ENCODE measurements around the gene CCDC18. TPM values are rescaled to one million over a fixed set of nuclear protein-coding genes. Genes with fewer than 3 reads are reported as not detected.

Gene CCDC18
- total and polyA plus RNA-seq, 4 donors: 2.0 to 10.8 (median 4.9) TPM

DNA sequence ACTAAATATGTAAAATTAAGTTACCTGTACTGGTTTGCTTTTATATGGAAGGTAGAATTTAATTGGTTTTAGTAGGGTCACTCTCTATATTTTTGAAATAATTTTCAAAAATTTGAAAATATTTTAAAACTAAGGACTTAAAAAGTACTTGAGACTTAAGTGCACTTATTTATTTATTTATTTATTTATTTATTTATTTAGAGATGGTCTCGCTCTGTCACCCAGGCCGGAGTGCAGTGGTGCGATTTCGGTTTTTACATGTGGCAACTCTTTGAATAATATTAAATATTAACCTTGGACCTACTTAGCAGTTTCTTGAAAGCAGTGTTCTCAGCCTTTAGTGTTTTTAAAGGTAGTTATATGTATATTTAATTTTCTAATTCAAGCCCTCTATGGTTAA, 36.8 kb upstream of the CCDC18 start:
- 80 to 86% methylated on average over 4 of the region's 4 CpGs for WGBS, 2 donors
- Histone ChIP-seq H3K27ac (ENCODE audit: low read depth in 1 of 2, low read length in 1 of 2) (no peak overlapping the region), H3K9ac (ENCODE audit: insufficient read depth in 1 of 2, low read length in 2 of 2) (no peak overlapping the region), H3K9me3 (ENCODE audit: control insufficient read depth in 4 of 4, insufficient read depth in 3 of 4, low read length in 3 of 4) (no peaks in the 10 kb centered on the region), H3K4me1 (ENCODE audit: control insufficient read depth in 5 of 5, insufficient read depth in 5 of 5, low read length in 5 of 5) (no peaks in the 10 kb centered on the region), H3K36me3 (ENCODE audit: control insufficient read depth in 4 of 4, insufficient read depth in 4 of 4, low read length in 4 of 4) (peaks cover 0 to 10% (median 1%) of the 10 kb centered on the region in 4 donors), H3K27me3 (ENCODE audit: control insufficient read depth in 3 of 3, insufficient read depth in 3 of 3, low read length in 2 of 3) (no peaks in the 10 kb centered on the region), H3K4me3 (no peak overlapping the region)
- TF ChIP-seq CTCF (IDR thresholded peaks at IDR 0.05; ENCODE audit: control extremely low read depth, extremely low read depth): no peak
- DNase-seq (peak in 1 of 3 donors; percentile 4), ATAC-seq (ENCODE audit: insufficient read depth, low FRiP score) (no peak)

DNA sequence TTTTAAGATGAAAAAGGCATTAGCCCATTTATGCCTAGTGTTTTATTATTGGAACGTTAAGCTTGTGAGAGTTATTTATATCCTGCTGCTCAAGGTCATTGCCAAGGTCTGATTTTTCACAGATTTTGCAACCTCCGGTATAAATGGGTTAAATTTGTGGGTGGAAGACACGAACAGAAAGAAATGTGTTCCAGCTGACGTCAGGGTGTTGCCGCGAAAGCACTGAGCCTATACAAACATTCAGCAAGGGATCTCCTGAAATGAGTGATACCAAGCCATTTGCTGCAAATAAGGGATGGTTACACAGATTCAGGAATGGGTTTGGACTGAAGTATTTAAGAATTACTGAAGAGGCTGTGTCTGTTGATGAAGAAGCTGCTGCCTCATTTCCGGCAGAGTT, 32.5 kb upstream of the CCDC18 start:
- no peak for DNase-seq
- Histone ChIP-seq H3K36me3 (ENCODE audit: control insufficient read depth in 4 of 4, insufficient read depth in 4 of 4, low read length in 4 of 4) (peaks cover 0 to 16% (median 4%) of the 10 kb centered on the region in 4 donors), H3K27me3 (ENCODE audit: control insufficient read depth in 3 of 3, insufficient read depth in 3 of 3, low read length in 2 of 3) (no peaks in the 10 kb centered on the region)

GRCh38 chr1:93150729-93151128, 29.8 kb upstream of the CCDC18 start:
- no peak overlapping the region for H3K27ac ChIP-seq (ENCODE audit: low read depth in 1 of 2, low read length in 1 of 2)
- no peak overlapping the region for H3K4me3 ChIP-seq
- no peak for ATAC-seq (ENCODE audit: insufficient read depth, low FRiP score)
- no peak for DNase-seq
- peaks cover 0 to 22% (median 10%) of the 10 kb centered on the region in 4 donors for H3K36me3 ChIP-seq (ENCODE audit: control insufficient read depth in 4 of 4, insufficient read depth in 4 of 4, low read length in 4 of 4)
- TF ChIP-seq CTCF (IDR thresholded peaks at IDR 0.05; ENCODE audit: control extremely low read depth, extremely low read depth): no peak
- 36 to 46% methylated on average over 1 of the region's 1 CpG for WGBS, 2 donors
- H3K9me3 ChIP-seq (ENCODE audit: control insufficient read depth in 4 of 4, insufficient read depth in 3 of 4, low read length in 3 of 4): no peaks in the 10 kb centered on the region
- H3K27me3 ChIP-seq (ENCODE audit: control insufficient read depth in 3 of 3, insufficient read depth in 3 of 3, low read length in 2 of 3): no peaks in the 10 kb centered on the region
- H3K4me1 ChIP-seq (ENCODE audit: control insufficient read depth in 5 of 5, insufficient read depth in 5 of 5, low read length in 5 of 5): no peaks in the 10 kb centered on the region
- no peak overlapping the region for H3K9ac ChIP-seq (ENCODE audit: insufficient read depth in 1 of 2, low read length in 2 of 2)

More for the DNA sequence above, 32.5 kb upstream of the CCDC18 start:
- TF ChIP-seq CTCF (IDR thresholded peaks at IDR 0.05; ENCODE audit: control extremely low read depth, extremely low read depth): no peak
- H3K27ac ChIP-seq (ENCODE audit: low read depth in 1 of 2, low read length in 1 of 2): no peak overlapping the region
- H3K4me3 ChIP-seq: no peak overlapping the region
- ATAC-seq (ENCODE audit: insufficient read depth, low FRiP score): no peak
- H3K9ac ChIP-seq (ENCODE audit: insufficient read depth in 1 of 2, low read length in 2 of 2): no peak overlapping the region
- no peaks in the 10 kb centered on the region for H3K4me1 ChIP-seq (ENCODE audit: control insufficient read depth in 5 of 5, insufficient read depth in 5 of 5, low read length in 5 of 5)
- WGBS, 2 donors: 66 to 71% methylated on average over 7 of the region's 7 CpGs
- H3K9me3 ChIP-seq (ENCODE audit: control insufficient read depth in 4 of 4, insufficient read depth in 3 of 4, low read length in 3 of 4): no peaks in the 10 kb centered on the region

DNA sequence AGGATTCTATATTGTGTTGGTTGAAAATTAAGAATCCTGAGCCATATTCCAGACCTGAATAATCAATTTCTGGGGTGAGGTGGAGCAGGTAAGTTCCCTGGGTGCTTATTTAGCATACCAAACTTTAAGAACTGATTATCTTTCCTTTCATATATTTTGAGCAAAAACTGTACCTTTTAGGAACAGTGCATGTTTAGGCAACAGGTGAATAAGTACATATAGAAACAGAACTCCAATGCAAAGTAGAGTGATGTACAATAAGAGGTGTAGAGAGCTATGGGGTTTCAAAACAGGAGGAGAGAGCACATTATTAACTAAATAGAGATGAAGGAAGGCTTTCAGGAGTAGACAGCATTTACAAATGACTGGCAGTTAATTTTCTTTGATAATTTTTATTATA, 29.1 kb upstream of the CCDC18 start:
- TF ChIP-seq CTCF (IDR thresholded peaks at IDR 0.05; ENCODE audit: control extremely low read depth, extremely low read depth): no peak
- H3K36me3 ChIP-seq (ENCODE audit: control insufficient read depth in 4 of 4, insufficient read depth in 4 of 4, low read length in 4 of 4): peaks cover 1 to 22% (median 11%) of the 10 kb centered on the region in 4 donors
- no peak overlapping the region for H3K9ac ChIP-seq (ENCODE audit: insufficient read depth in 1 of 2, low read length in 2 of 2)
- no peak for ATAC-seq (ENCODE audit: insufficient read depth, low FRiP score)
- no peaks in the 10 kb centered on the region for H3K4me1 ChIP-seq (ENCODE audit: control insufficient read depth in 5 of 5, insufficient read depth in 5 of 5, low read length in 5 of 5)
- DNase-seq: no peak
- no peak overlapping the region for H3K4me3 ChIP-seq
- no peaks in the 10 kb centered on the region for H3K9me3 ChIP-seq (ENCODE audit: control insufficient read depth in 4 of 4, insufficient read depth in 3 of 4, low read length in 3 of 4)
- H3K27me3 ChIP-seq (ENCODE audit: control insufficient read depth in 3 of 3, insufficient read depth in 3 of 3, low read length in 2 of 3): no peaks in the 10 kb centered on the region
- H3K27ac ChIP-seq (ENCODE audit: low read depth in 1 of 2, low read length in 1 of 2): no peak overlapping the region

Data from lung (tissue), 12 donors.